ENCODE data around the gene GPR68.

GPR68 gene

DNA sequence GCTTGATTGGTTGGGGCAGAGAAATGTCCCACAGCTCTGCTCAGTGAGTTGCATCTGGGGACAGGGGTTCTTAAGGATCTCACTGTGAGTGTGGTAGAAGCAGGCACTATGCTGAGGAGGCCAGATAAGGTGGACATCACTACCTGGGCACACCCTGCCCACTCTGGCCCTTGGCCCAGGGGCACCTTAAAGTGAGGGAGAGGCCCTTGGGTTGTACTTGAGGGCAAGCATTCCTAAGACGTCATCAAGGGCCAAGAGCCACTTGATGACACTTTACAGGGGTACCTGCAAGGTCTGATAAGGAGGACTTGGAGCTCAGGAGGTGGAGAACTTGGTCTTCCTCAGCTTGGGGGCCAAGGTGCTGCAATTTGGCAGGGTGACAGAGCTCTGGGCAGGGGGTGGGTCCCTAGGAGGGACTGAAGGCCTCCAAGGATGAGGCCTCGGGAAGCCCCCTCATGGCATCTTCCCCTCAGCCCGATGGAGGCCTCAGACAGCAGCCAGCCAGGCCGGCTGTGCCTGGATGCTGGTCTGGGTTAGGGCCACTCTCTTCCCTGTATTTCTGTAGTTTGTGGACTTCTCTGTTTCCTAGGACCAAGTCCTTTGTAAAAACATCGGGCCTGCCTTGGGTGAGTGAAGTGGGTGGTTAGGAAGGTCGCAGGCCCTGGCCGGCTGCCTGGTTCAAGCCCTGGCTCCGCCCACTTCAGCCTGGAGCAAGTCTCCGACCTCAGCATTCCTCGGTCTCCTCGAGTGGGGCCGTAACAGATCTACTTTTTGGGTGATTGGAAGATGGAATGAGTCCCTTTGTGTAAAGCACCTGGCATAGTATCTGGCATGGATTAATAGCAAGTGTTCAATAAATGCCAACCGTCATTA, 24.8 kb downstream of the GPR68 start:
- no peak overlapping the region for H3K4me2 ChIP-seq (ENCODE audit: low read length)
- no peak overlapping the region for H3K27ac ChIP-seq (ENCODE audit: low read depth, low read length)
- peaks cover 4% of the 10 kb centered on the region; the same call in 1 of the 2 replicates for H3K36me3 ChIP-seq (ENCODE audit: control insufficient read depth, low read length)
- H3K9me3 ChIP-seq (ENCODE audit: control insufficient read depth, insufficient read depth, low read length), result no peaks in the 10 kb centered on the region
- H3K4me3 ChIP-seq (ENCODE audit: low read length), result no peak overlapping the region
- peaks cover 4% of the 10 kb centered on the region; the same call in 1 of the 2 replicates for H3K4me1 ChIP-seq (ENCODE audit: control insufficient read depth, low read length)
- no peaks in the 10 kb centered on the region for H3K9me2 ChIP-seq (replicated peaks; ENCODE audit: control insufficient read depth, low read length)
- no peaks in the 10 kb centered on the region for H3K79me2 ChIP-seq (ENCODE audit: control insufficient read depth, low read length)
- no peaks in the 10 kb centered on the region for H3F3A ChIP-seq (ENCODE audit: control insufficient read depth, insufficient read depth)
- no peaks in the 10 kb centered on the region for H4K20me1 ChIP-seq (ENCODE audit: control insufficient read depth, insufficient read depth, low read depth, low read length)
- H3K27me3 ChIP-seq (ENCODE audit: control insufficient read depth, low read length), result no peaks in the 10 kb centered on the region
- TF ChIP-seq EZH2phosphoT487 (IDR thresholded peaks at IDR 0.05; ENCODE audit: borderline replicate concordance, low read length), result no peak
- TF ChIP-seq, protein P1, sequence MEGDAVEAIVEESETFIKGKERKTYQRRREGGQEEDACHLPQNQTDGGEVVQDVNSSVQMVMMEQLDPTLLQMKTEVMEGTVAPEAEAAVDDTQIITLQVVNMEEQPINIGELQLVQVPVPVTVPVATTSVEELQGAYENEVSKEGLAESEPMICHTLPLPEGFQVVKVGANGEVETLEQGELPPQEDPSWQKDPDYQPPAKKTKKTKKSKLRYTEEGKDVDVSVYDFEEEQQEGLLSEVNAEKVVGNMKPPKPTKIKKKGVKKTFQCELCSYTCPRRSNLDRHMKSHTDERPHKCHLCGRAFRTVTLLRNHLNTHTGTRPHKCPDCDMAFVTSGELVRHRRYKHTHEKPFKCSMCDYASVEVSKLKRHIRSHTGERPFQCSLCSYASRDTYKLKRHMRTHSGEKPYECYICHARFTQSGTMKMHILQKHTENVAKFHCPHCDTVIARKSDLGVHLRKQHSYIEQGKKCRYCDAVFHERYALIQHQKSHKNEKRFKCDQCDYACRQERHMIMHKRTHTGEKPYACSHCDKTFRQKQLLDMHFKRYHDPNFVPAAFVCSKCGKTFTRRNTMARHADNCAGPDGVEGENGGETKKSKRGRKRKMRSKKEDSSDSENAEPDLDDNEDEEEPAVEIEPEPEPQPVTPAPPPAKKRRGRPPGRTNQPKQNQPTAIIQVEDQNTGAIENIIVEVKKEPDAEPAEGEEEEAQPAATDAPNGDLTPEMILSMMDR (IDR thresholded peaks at IDR 0.05; ENCODE audit: low read depth, low read length, poor library complexity, severe bottlenecking), result no peak

DNA sequence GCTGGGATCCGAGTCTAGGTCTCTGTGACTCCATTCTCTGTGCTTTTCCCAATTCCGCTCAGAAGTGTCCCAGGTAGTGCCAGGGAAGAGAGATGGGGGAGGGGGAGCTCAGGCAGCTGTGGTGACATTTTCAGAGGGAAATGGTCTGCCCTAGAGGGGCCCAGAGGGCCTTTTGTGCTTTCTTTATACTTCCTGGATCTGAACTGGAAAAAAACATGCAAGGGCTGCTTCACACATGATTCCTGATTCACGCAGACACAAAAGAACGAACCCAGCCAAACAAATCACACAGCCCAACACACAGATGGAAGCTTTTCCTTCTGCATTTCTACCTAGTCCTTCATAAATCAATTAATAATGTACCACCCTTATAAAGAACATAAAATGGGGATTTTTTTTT, 26.5 kb downstream of the GPR68 start:
- Histone ChIP-seq H3K27me3 (ENCODE audit: control insufficient read depth, low read length) (no peaks in the 10 kb centered on the region), H3K9me2 (replicated peaks; ENCODE audit: control insufficient read depth, low read length) (no peaks in the 10 kb centered on the region), H3K4me1 (ENCODE audit: control insufficient read depth, low read length) (no peaks in the 10 kb centered on the region; the same call in 1 of the 2 replicates), H3K4me3 (ENCODE audit: low read length) (no peak overlapping the region), H3F3A (ENCODE audit: control insufficient read depth, insufficient read depth) (no peaks in the 10 kb centered on the region), H3K36me3 (ENCODE audit: control insufficient read depth, low read length) (peaks cover 4% of the 10 kb centered on the region; the same call in 1 of the 2 replicates), H3K79me2 (ENCODE audit: control insufficient read depth, low read length) (no peaks in the 10 kb centered on the region), H3K9me3 (ENCODE audit: control insufficient read depth, insufficient read depth, low read length) (no peaks in the 10 kb centered on the region), H3K4me2 (ENCODE audit: low read length) (no peak overlapping the region), H3K27ac (ENCODE audit: low read depth, low read length) (no peak overlapping the region), H4K20me1 (ENCODE audit: control insufficient read depth, insufficient read depth, low read depth, low read length) (no peaks in the 10 kb centered on the region)
- TF ChIP-seq EZH2phosphoT487 (IDR thresholded peaks at IDR 0.05; ENCODE audit: borderline replicate concordance, low read length), result no peak
- TF ChIP-seq, protein P1 (IDR thresholded peaks at IDR 0.05; ENCODE audit: low read depth, low read length, poor library complexity, severe bottlenecking), result no peak

DNA sequence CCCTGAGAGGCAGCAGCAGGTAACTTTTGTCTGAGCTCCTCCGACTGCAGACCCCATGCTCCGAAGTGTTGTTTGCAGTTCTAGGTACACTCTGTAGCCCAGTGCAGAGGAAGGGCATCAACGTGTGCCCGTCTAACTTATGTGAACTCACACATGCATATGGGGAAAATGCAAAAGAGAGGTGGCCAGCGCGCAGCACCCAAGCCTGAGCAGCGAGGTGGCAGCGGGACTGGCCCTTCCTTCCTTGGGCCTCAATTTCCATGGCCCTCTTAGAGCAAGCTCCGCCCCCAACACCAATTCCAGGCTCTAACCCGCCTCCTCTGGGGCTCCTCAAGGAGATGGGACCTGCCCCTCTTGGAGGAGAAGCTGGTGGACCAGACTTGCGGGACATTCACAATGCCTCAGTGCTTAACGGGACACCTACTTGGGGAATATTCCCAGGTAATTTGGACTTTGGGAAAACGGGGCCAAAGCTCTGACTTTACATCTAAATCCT, 27.7 kb downstream of the GPR68 start:
- H3K27me3 ChIP-seq (ENCODE audit: control insufficient read depth, low read length), result no peaks in the 10 kb centered on the region
- H3K9me2 ChIP-seq (replicated peaks; ENCODE audit: control insufficient read depth, low read length), result no peaks in the 10 kb centered on the region
- H3K4me3 ChIP-seq (ENCODE audit: low read length), result no peak overlapping the region
- H3K27ac ChIP-seq (ENCODE audit: low read depth, low read length), result no peak overlapping the region
- H3K36me3 ChIP-seq (ENCODE audit: control insufficient read depth, low read length), result peaks cover 4% of the 10 kb centered on the region; the same call in 1 of the 2 replicates
- H3K4me2 ChIP-seq (ENCODE audit: low read length), result no peak overlapping the region
- no peaks in the 10 kb centered on the region for H4K20me1 ChIP-seq (ENCODE audit: control insufficient read depth, insufficient read depth, low read depth, low read length)
- TF ChIP-seq, protein P1 (IDR thresholded peaks at IDR 0.05; ENCODE audit: low read depth, low read length, poor library complexity, severe bottlenecking), result no peak
- no peak for TF ChIP-seq EZH2phosphoT487 (IDR thresholded peaks at IDR 0.05; ENCODE audit: borderline replicate concordance, low read length)
- H3K9me3 ChIP-seq (ENCODE audit: control insufficient read depth, insufficient read depth, low read length), result no peaks in the 10 kb centered on the region
- no peaks in the 10 kb centered on the region for H3K79me2 ChIP-seq (ENCODE audit: control insufficient read depth, low read length)
- H3K4me1 ChIP-seq (ENCODE audit: control insufficient read depth, low read length), result no peaks in the 10 kb centered on the region; the same call in 1 of the 2 replicates
- no peaks in the 10 kb centered on the region for H3F3A ChIP-seq (ENCODE audit: control insufficient read depth, insufficient read depth)
